Measurements from ENCODE around the gene ELL. TPM values are rescaled to one million over a fixed set of nuclear protein-coding genes. Genes with fewer than 3 reads are reported as not detected.

ELL gene
- total and polyA plus RNA-seq, 2 donors (not counting 3 experiments of a cell fraction or from before 2014, with no cell fraction given), result 9.9 to 18.2 TPM

DNA sequence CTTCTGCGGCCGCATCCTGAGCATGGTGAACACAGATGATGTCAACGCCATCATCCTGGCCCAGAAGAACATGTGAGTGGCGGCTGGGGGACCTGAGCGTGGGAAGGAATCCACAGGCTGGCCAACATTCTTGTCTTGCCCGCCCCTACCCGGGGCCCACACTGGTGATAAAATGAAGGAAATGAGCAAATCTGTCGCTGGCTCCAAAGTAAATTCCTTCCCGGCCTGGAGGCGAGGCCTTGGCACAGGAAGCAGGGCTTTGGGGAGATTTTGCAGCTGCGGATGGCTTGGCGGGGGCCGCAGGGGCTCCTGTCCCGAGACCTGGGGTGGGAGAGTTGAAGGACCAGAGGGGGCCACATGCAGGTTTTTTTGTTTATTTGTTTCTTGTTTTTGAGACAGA is 40.2 kb upstream of the ELL start:
- Histone ChIP-seq H3K79me2 (ENCODE audit: control insufficient read depth, insufficient read depth, low read length) (peaks cover 28% of the 10 kb centered on the region), H3K4me2 (ENCODE audit: insufficient read depth, low read length) (no peak overlapping the region), H3K27ac (ENCODE audit: insufficient read depth, low read depth, low read length) (peak overlapping the region; percentile 91), H3K4me1 (ENCODE audit: control insufficient read depth, extremely low read depth, insufficient read depth, low read length) (peaks cover 30% of the 10 kb centered on the region), H2AFZ (ENCODE audit: low read depth, low read length) (no peak overlapping the region), H3K36me3 (ENCODE audit: control insufficient read depth in 2 of 2, extremely low read depth in 1 of 2, insufficient read depth in 2 of 2, low read length in 2 of 2) (peaks cover 7 to 14% of the 10 kb centered on the region in 2 experiments), H4K20me1 (replicated peaks; ENCODE audit: control insufficient read depth, extremely low read depth, insufficient read depth, low read length) (no peaks in the 10 kb centered on the region), H3K27me3 (ENCODE audit: control insufficient read depth in 2 of 2, insufficient read depth in 2 of 2, low read length in 2 of 2) (no peaks in the 10 kb centered on the region), H3K9me3 (replicated peaks; ENCODE audit: control insufficient read depth, insufficient read depth, low read length) (no peaks in the 10 kb centered on the region), H3K9ac (replicated peaks; ENCODE audit: extremely low read depth, insufficient read depth, low read length) (peak overlapping the region; percentile 37), H3K9me1 (replicated peaks; ENCODE audit: control insufficient read depth, extremely low read depth, insufficient read depth, low read length) (no peaks in the 10 kb centered on the region), H3K4me3 (replicated peaks in 1 of 3; ENCODE audit: insufficient read depth in 1 of 3, low read depth in 1 of 3, low read length in 3 of 3) (no peak overlapping the region)
- FAIRE-seq (peak; percentile 92), DNase-seq (ENCODE audit: low read depth, low spot score) (peak; percentile 91)
- no peak for TF ChIP-seq EZH2 (IDR thresholded peaks at IDR 0.05; ENCODE audit: borderline replicate concordance, low read depth, low read length, severe bottlenecking)
- TF ChIP-seq FOS (IDR thresholded peaks at IDR 0.05; ENCODE audit: borderline replicate concordance, insufficient read depth, low read length), result no peak
- peak; percentile 71 for TF ChIP-seq POLR2AphosphoS5 (IDR thresholded peaks at IDR 0.05; ENCODE audit: insufficient read depth, low read depth, low read length)
- no peak for TF ChIP-seq GATA2 (IDR thresholded peaks at IDR 0.05; ENCODE audit: insufficient read depth, insufficient read length, low read depth, low read length)
- TF ChIP-seq POLR2A (IDR thresholded peaks at IDR 0.05; ENCODE audit: low read depth, low read length), result no peak
- TF ChIP-seq MYC (IDR thresholded peaks at IDR 0.05; ENCODE audit: low read depth, low read length), result no peak
- peak; percentile 24 for TF ChIP-seq JUN (IDR thresholded peaks at IDR 0.05; ENCODE audit: borderline replicate concordance, insufficient read depth, insufficient read length, low read depth)
- no TSS peak for BruUV-seq (replicated peaks)
- POLR2A ChIA-PET, result no interaction called here
- dilution Hi-C loops (cut with MboI; ENCODE audit: extremely low pct_ligation_motif_present, low sequenced_read_pairs), result no loop called here
- intact Hi-C loops (cut with micrococcal nuclease), result loop anchor here (1.0 kb wide), 1 partner anchor 9 kb away; the partner anchor contains the start of gene UBA52
- CTCF ChIA-PET, result interaction anchor here (1.2 to 1.3 kb wide), 2 partner anchors 18 to 92 kb away, joined by 3 read pairs; no protein-coding TSS in a partner anchor

DNA sequence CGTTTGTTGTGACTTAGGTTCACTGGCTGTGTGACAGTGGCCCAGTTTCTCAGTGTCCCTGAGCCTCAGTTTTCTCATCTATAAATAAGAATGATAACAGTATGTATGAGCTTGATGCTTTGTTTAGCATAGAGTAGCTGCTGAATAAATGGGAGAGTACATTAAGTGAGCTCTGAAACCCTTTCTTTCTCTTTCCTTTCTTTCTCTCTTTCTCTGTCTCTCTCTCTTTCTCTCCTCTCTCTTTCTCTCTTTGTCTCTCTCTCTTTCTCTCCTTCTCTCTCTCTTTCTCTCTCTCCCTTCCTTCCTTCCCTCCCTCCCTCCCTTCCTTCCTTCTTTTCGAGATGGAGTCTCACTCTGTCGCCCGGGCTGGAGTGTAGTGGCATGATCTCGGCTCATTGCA is 37.8 kb upstream of the ELL start:
- H3K79me2 ChIP-seq (ENCODE audit: control insufficient read depth, insufficient read depth, low read length), result peaks cover 28% of the 10 kb centered on the region
- H3K4me1 ChIP-seq (ENCODE audit: control insufficient read depth, extremely low read depth, insufficient read depth, low read length), result peaks cover 30% of the 10 kb centered on the region
- peaks cover 2 to 5% of the 10 kb centered on the region in 2 experiments for H3K36me3 ChIP-seq (ENCODE audit: control insufficient read depth in 2 of 2, extremely low read depth in 1 of 2, insufficient read depth in 2 of 2, low read length in 2 of 2)
- no peaks in the 10 kb centered on the region for H3K9me3 ChIP-seq (replicated peaks; ENCODE audit: control insufficient read depth, insufficient read depth, low read length)
- intact Hi-C loops (cut with micrococcal nuclease), result no loop called here
- H3K4me2 ChIP-seq (ENCODE audit: insufficient read depth, low read length), result peak overlapping the region; percentile 10
- dilution Hi-C loops (cut with MboI; ENCODE audit: extremely low pct_ligation_motif_present, low sequenced_read_pairs), result no loop called here
- no peaks in the 10 kb centered on the region for H3K9me1 ChIP-seq (replicated peaks; ENCODE audit: control insufficient read depth, extremely low read depth, insufficient read depth, low read length)
- FAIRE-seq (peak; percentile 65), DNase-seq (ENCODE audit: low read depth, low spot score) (no peak)
- H3K4me3 ChIP-seq (replicated peaks in 1 of 3; ENCODE audit: insufficient read depth in 1 of 3, low read depth in 1 of 3, low read length in 3 of 3), result no peak overlapping the region
- no peaks in the 10 kb centered on the region for H3K27me3 ChIP-seq (ENCODE audit: control insufficient read depth in 2 of 2, insufficient read depth in 2 of 2, low read length in 2 of 2)
- no peak overlapping the region for H3K27ac ChIP-seq (ENCODE audit: insufficient read depth, low read depth, low read length)
- H3K9ac ChIP-seq (replicated peaks; ENCODE audit: extremely low read depth, insufficient read depth, low read length), result no peak overlapping the region
- BruUV-seq (replicated peaks), result no TSS peak
- TF ChIP-seq JUN (IDR thresholded peaks at IDR 0.05; ENCODE audit: borderline replicate concordance, insufficient read depth, insufficient read length, low read depth) (no peak), MYC (IDR thresholded peaks at IDR 0.05; ENCODE audit: low read depth, low read length) (no peak), GATA2 (IDR thresholded peaks at IDR 0.05; ENCODE audit: insufficient read depth, insufficient read length, low read depth, low read length) (no peak), FOS (IDR thresholded peaks at IDR 0.05; ENCODE audit: borderline replicate concordance, insufficient read depth, low read length) (no peak), POLR2AphosphoS5 (IDR thresholded peaks at IDR 0.05; ENCODE audit: insufficient read depth, low read depth, low read length) (no peak), EZH2 (IDR thresholded peaks at IDR 0.05; ENCODE audit: borderline replicate concordance, low read depth, low read length, severe bottlenecking) (no peak)
- TF ChIP-seq, protein P1, sequence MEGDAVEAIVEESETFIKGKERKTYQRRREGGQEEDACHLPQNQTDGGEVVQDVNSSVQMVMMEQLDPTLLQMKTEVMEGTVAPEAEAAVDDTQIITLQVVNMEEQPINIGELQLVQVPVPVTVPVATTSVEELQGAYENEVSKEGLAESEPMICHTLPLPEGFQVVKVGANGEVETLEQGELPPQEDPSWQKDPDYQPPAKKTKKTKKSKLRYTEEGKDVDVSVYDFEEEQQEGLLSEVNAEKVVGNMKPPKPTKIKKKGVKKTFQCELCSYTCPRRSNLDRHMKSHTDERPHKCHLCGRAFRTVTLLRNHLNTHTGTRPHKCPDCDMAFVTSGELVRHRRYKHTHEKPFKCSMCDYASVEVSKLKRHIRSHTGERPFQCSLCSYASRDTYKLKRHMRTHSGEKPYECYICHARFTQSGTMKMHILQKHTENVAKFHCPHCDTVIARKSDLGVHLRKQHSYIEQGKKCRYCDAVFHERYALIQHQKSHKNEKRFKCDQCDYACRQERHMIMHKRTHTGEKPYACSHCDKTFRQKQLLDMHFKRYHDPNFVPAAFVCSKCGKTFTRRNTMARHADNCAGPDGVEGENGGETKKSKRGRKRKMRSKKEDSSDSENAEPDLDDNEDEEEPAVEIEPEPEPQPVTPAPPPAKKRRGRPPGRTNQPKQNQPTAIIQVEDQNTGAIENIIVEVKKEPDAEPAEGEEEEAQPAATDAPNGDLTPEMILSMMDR (IDR thresholded peaks at IDR 0.05; ENCODE audit: extremely low read depth in 1 of 2, insufficient read depth in 1 of 2, low read depth in 1 of 2, low read length in 2 of 2), result no peak
- ChIA-PET CTCF (interaction anchor here (1.0 to 1.4 kb wide), 3 partner anchors 30 to 287 kb away, joined by 3 to 4 read pairs (median 3); no protein-coding TSS in a partner anchor), POLR2A (no interaction called here)
- H4K20me1 ChIP-seq (replicated peaks; ENCODE audit: control insufficient read depth, extremely low read depth, insufficient read depth, low read length), result no peaks in the 10 kb centered on the region
- H2AFZ ChIP-seq (ENCODE audit: low read depth, low read length), result no peak overlapping the region
